ENCODE results near the gene FHIT. TPM values are rescaled to one million over a fixed set of nuclear protein-coding genes. Genes with fewer than 3 reads are reported as not detected.

FHIT gene
- total RNA-seq, 1 experiment from 2014 or later = 9.8 TPM

DNA sequence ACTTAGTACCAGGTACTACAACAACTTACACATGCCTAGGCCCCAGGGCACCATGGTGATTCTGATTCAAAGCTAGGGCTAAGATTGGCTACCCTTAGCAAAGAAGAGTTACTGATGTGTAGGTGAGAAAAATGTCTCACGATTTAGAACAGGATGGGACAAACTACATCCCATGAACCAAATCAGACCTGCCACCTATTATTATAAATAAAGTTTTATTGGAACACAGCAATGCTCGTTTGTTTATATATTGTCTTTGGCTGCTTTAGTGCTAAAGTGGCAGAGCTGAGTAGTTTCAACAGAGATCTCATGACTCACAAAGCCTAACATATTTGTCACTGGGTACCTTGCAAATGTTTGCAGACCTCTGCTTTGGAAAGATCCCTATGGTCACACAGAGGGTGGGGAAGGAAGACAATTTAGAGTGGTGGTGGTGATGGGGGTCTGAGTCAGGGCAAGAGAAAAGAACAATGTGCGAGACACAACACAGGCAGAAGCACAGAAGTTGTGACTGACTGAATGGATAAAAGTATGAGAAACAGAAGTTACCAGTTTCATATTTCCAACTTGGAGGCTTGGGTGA lies 1430.8 kb downstream of the FHIT start:
- peaks cover 36% of the 10 kb centered on the region for H3F3A ChIP-seq (ENCODE audit: insufficient read depth, low read depth)
- H3K27ac ChIP-seq = peak overlapping the region; percentile 95
- no peaks in the 10 kb centered on the region for H4K20me1 ChIP-seq (ENCODE audit: insufficient read depth)
- peak in 1 of 2 experiments; percentile 64 for DNase-seq
- H3K79me2 ChIP-seq (ENCODE audit: low read depth) = no peaks in the 10 kb centered on the region
- H3K9me3 ChIP-seq (ENCODE audit: insufficient read depth, low read depth) = peaks cover 11% of the 10 kb centered on the region
- no peak overlapping the region for H3K4me3 ChIP-seq
- no peaks in the 10 kb centered on the region for H3K9me2 ChIP-seq (ENCODE audit: insufficient read depth)
- TF ChIP-seq EZH2 (IDR thresholded peaks at IDR 0.05; ENCODE audit: low read depth) = no peak
- ChIA-PET POLR2A (ENCODE audit: unreplicated experiment) (no interaction called here), CTCF (no interaction called here)
- H3K36me3 ChIP-seq (ENCODE audit: low read depth) = peaks cover 4% of the 10 kb centered on the region; the same call in 1 of the 2 replicates
- no peak overlapping the region for H3K4me2 ChIP-seq
- intact Hi-C loops (cut with micrococcal nuclease; ENCODE audit: unreplicated experiment) = no loop called here
- no TSS peak for BruUV-seq (replicated peaks)
- H3K4me1 ChIP-seq (replicated peaks; ENCODE audit: insufficient read depth) = peaks cover 55% of the 10 kb centered on the region
- no peak overlapping the region for H2AFZ ChIP-seq
- H3K27me3 ChIP-seq (ENCODE audit: insufficient read depth, low read depth) = no peaks in the 10 kb centered on the region

GRCh38 chr3:59818919-59819300 lies 1432.3 kb downstream of the FHIT start:
- CTCF ChIA-PET = interaction anchor here (0.6 kb wide), 1 partner anchor 38 kb away, joined by 4 read pairs; no protein-coding TSS in a partner anchor
- no peak for TF ChIP-seq EZH2 (IDR thresholded peaks at IDR 0.05; ENCODE audit: low read depth)
- TF ChIP-seq, protein P1, sequence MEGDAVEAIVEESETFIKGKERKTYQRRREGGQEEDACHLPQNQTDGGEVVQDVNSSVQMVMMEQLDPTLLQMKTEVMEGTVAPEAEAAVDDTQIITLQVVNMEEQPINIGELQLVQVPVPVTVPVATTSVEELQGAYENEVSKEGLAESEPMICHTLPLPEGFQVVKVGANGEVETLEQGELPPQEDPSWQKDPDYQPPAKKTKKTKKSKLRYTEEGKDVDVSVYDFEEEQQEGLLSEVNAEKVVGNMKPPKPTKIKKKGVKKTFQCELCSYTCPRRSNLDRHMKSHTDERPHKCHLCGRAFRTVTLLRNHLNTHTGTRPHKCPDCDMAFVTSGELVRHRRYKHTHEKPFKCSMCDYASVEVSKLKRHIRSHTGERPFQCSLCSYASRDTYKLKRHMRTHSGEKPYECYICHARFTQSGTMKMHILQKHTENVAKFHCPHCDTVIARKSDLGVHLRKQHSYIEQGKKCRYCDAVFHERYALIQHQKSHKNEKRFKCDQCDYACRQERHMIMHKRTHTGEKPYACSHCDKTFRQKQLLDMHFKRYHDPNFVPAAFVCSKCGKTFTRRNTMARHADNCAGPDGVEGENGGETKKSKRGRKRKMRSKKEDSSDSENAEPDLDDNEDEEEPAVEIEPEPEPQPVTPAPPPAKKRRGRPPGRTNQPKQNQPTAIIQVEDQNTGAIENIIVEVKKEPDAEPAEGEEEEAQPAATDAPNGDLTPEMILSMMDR (conservative IDR thresholded peaks at IDR 0.05) = no peak
- Histone ChIP-seq H3K4me3 (no peak overlapping the region), H3K4me1 (replicated peaks; ENCODE audit: insufficient read depth) (peaks cover 56% of the 10 kb centered on the region), H3K9me3 (ENCODE audit: insufficient read depth, low read depth) (peaks cover 11% of the 10 kb centered on the region), H2AFZ (no peak overlapping the region), H3K27me3 (ENCODE audit: insufficient read depth, low read depth) (no peaks in the 10 kb centered on the region), H4K20me1 (ENCODE audit: insufficient read depth) (no peaks in the 10 kb centered on the region), H3F3A (ENCODE audit: insufficient read depth, low read depth) (peaks cover 36% of the 10 kb centered on the region), H3K9me2 (ENCODE audit: insufficient read depth) (no peaks in the 10 kb centered on the region), H3K4me2 (peak overlapping the region; percentile 74), H3K36me3 (ENCODE audit: low read depth) (peaks cover 4% of the 10 kb centered on the region; the same call in 1 of the 2 replicates), H3K27ac (peak overlapping the region; percentile 95), H3K79me2 (ENCODE audit: low read depth) (no peaks in the 10 kb centered on the region)
- no peak for DNase-seq
- intact Hi-C loops (cut with micrococcal nuclease; ENCODE audit: unreplicated experiment) = loop anchor here (5.0 to 10.0 kb wide), 4 partner anchors 337 to 1254 kb away; no protein-coding TSS in a partner anchor
- BruUV-seq (replicated peaks) = no TSS peak
- POLR2A ChIA-PET (ENCODE audit: unreplicated experiment) = no interaction called here

- Histone ChIP-seq H2AFZ (no peak overlapping the region), H3F3A (ENCODE audit: insufficient read depth, low read depth) (peaks cover 36% of the 10 kb centered on the region), H3K36me3 (ENCODE audit: low read depth) (peaks cover 4% of the 10 kb centered on the region; the same call in 1 of the 2 replicates), H4K20me1 (ENCODE audit: insufficient read depth) (no peaks in the 10 kb centered on the region), H3K4me2 (peak overlapping the region; percentile 74), H3K27ac (peak overlapping the region; percentile 95), H3K4me3 (peak overlapping the region; percentile 35; the same call in 1 of the 2 replicates), H3K79me2 (ENCODE audit: low read depth) (no peaks in the 10 kb centered on the region), H3K4me1 (replicated peaks; ENCODE audit: insufficient read depth) (peaks cover 56% of the 10 kb centered on the region), H3K27me3 (ENCODE audit: insufficient read depth, low read depth) (no peaks in the 10 kb centered on the region), H3K9me2 (ENCODE audit: insufficient read depth) (no peaks in the 10 kb centered on the region), H3K9me3 (ENCODE audit: insufficient read depth, low read depth) (peaks cover 11% of the 10 kb centered on the region)
- ChIA-PET CTCF (interaction anchor here (0.6 to 0.9 kb wide), 5 partner anchors 38 to 1834 kb away, joined by 4 to 18 read pairs (median 7); no protein-coding TSS in a partner anchor), POLR2A (ENCODE audit: unreplicated experiment) (interaction anchor here (0.6 to 0.7 kb wide), 3 partner anchors 70 to 1867 kb away, joined by 3 to 23 read pairs (median 5); no protein-coding TSS in a partner anchor)
- peak; percentile 82 to 91 for DNase-seq
- TF ChIP-seq, protein P1 (conservative IDR thresholded peaks at IDR 0.05) = no peak
- TF ChIP-seq EZH2 (IDR thresholded peaks at IDR 0.05; ENCODE audit: low read depth) = no peak
- TSS peak; percentile 69 for BruUV-seq (replicated peaks)
- intact Hi-C loops (cut with micrococcal nuclease; ENCODE audit: unreplicated experiment) = loop anchor here (5.0 to 10.0 kb wide), 4 partner anchors 336 to 1253 kb away; no protein-coding TSS in a partner anchor
Measured at GRCh38 chr3:59818033-59818918, 1433.0 kb downstream of the FHIT start.

Measured in PC-9 (cell line).